ENCODE measurements around the gene LIPI.
"Not testable (repeated sequence)": the region's sequence is repeated elsewhere in the genome, so short reads cannot be mapped to it uniquely, and the experiment has no call there.

The LIPI gene

GRCh38 chr21:14070968-14071367, 139.8 kb downstream of the LIPI start:
- no peak for TF ChIP-seq POLR2A (IDR thresholded peaks at IDR 0.05; ENCODE audit: extremely low read depth, insufficient read length)
- no peak for TF ChIP-seq CTCF (IDR thresholded peaks at IDR 0.05; ENCODE audit: low read depth, low read length)
- TF ChIP-seq MAX (IDR thresholded peaks at IDR 0.05; ENCODE audit: low read depth, low read length), result no peak
- TF ChIP-seq MYC (IDR thresholded peaks at IDR 0.05; ENCODE audit: low read depth, low read length), result no peak
- H3K4me3 ChIP-seq (ENCODE audit: low read depth, low read length), result no peak overlapping the region
- DNase-seq (ENCODE audit: low read depth), result no peak

DNA sequence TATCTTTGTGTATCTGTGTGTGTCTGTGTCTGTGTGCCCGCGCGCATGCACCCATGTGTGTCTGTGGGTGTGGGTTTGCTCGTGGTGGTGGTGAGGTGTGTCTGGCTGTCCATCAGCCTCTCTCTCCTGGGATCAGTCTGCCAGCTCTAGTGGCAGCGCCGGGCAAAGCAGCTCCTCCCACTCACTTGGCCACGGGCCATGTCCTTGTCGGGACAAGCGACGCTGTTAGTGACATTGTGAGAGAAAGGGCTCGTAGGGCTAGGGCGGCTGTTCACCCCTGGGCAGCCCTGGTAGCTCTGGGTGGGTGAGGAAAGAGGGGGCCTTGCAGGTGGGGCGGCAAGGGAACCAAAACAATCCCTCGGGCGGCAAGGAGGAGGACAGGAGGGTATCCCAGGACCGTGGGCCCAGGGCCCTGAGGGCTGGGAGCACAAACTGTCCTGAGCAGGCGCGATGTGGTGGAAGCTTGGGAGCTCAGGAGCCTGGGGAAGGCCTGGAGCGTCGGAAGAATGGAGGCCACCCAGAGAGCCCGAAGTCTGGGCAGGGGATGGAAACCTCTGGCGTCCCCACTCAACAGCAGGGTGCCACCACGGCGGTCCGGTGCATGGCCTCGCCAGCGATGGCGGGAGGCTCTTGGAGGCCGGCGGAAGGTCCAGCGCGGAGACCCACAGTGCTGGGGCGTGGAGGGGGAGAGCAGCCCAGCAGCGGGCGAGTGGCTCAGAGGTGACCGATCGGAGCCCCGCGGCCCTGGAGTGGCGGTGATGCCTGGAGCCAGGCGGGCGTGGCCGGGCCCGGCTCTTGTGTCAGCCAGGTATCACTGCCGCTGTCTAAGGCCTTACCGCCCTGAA, 140.5 kb downstream of the LIPI start:
- H3K4me3 ChIP-seq (ENCODE audit: low read depth, low read length), result no peak overlapping the region
- TF ChIP-seq POLR2A (IDR thresholded peaks at IDR 0.05; ENCODE audit: extremely low read depth, insufficient read length) (no peak), CTCF (IDR thresholded peaks at IDR 0.05; ENCODE audit: low read depth, low read length) (no peak), MYC (IDR thresholded peaks at IDR 0.05; ENCODE audit: low read depth, low read length) (no peak), MAX (IDR thresholded peaks at IDR 0.05; ENCODE audit: low read depth, low read length) (no peak)
- DNase-seq (ENCODE audit: low read depth), result no peak

DNA sequence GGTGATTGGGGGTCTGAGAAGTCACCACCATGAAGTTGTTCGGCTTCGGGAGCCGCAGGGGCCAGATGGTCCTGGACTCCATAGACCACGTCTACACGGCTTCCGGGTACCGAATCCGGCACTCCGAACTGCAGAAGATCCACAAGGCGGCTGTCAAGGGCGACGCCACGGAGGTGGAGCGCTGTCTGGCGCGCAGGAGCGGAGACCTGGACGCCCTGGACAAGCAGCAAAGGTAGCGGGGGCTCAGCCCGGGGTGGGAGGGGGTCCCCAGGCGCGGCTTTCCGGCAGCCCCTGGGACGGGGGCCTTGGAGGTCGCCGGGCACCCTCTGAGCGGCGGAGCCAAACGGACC, 146.5 kb downstream of the LIPI start:
- TF ChIP-seq MYC (IDR thresholded peaks at IDR 0.05; ENCODE audit: low read depth, low read length), result no peak
- TF ChIP-seq MAX (IDR thresholded peaks at IDR 0.05; ENCODE audit: low read depth, low read length), result no peak
- TF ChIP-seq POLR2A (IDR thresholded peaks at IDR 0.05; ENCODE audit: extremely low read depth, insufficient read length), result no peak
- no peak for TF ChIP-seq CTCF (IDR thresholded peaks at IDR 0.05; ENCODE audit: low read depth, low read length)
- no peak for DNase-seq (ENCODE audit: low read depth)
- no peak overlapping the region for H3K4me3 ChIP-seq (ENCODE audit: low read depth, low read length)

- DNase-seq (ENCODE audit: low read depth); H3K4me3 ChIP-seq (ENCODE audit: low read depth, low read length): not testable (repeated sequence)
These were observed 147.0 kb downstream of the LIPI start for GRCh38 chr21:14063620-14064295.

DNA sequence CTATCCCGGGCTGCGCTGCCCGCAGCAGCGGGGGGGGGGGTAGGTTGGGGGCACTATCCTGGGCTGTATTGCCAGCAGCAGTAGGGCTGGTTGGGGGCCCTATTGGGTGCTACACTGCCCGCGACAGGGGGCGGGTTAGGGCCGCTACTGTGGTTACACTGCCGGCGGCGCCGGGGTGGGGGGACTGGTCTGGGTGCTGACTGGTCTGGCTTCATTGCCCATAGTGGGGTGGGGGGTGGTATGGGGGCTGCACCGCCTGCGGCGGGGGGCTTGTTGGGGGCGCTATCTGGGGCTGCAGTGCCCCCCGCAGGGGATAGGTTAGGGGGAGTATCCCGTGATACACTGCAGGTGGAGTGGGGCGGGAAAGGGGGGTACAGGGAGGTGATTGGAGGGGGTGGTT, 148.1 kb downstream of the LIPI start:
- not testable (repeated sequence) for DNase-seq (ENCODE audit: low read depth)

GRCh38 chr21:14061820-14062219, 148.9 kb downstream of the LIPI start:
- not testable (repeated sequence) for H3K4me3 ChIP-seq (ENCODE audit: low read depth, low read length); DNase-seq (ENCODE audit: low read depth)

More for the DNA sequence above, 148.1 kb downstream of the LIPI start:
- H3K4me3 ChIP-seq (ENCODE audit: low read depth, low read length), result not testable (repeated sequence)

DNA sequence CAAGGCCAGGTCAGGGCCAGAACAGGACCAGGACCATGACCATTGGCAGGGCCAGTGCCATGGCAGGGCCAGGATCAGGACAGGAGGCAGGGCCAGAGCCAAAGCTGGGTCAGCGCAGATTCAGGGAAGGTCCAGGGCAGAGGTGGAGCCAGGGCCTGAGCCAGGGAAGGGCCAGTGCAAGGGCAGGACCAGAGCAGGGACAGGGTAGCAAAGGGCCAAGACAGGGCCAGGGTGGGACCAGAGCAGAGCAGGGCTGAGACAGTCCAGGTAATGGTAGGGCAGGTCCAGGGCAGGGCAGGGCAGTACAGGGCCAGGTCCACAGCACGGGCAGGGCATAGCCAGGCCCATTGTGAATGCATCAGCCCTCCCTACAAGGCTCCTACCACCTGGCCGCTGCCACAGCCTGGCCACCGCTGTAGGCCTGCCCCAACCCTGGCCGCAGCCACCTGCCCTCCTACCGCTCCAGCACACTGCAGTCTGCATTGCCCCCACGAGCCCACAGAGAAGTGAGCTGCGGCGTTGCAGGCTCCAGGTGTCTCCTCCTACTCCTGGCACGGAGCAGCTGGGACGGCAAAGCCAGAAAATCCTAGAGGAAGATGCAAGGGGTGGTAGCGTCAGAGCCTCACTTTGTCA, 151.6 kb downstream of the LIPI start:
- not testable (repeated sequence) for DNase-seq (ENCODE audit: low read depth); H3K4me3 ChIP-seq (ENCODE audit: low read depth, low read length)
